Choroid plexus epithelial cell (primary cell): ENCODE results near the gene DPH2.

Experiments used
- DNase-seq: peaks from one replicate; pipeline ENCODE4 v3.0.0-alpha.2; 2010; ENCODE audit warnings: low read depth
- H3K4me3 ChIP-seq: 2 replicates; pipeline ENCODE4 v1.5.1; 2011; ENCODE audit warnings: low read depth, mild to moderate bottlenecking, control low read depth, low read length, moderate library complexity
- TF ChIP-seq, protein P1 (sequence below): conservative IDR thresholded peaks from 2 replicates; pipeline ENCODE4 v1.5.1; 2011; ENCODE audit warnings: low read depth, mild to moderate bottlenecking, control low read depth, inconsistent platforms, low read length, moderate library complexity

The DPH2 gene

DNA sequence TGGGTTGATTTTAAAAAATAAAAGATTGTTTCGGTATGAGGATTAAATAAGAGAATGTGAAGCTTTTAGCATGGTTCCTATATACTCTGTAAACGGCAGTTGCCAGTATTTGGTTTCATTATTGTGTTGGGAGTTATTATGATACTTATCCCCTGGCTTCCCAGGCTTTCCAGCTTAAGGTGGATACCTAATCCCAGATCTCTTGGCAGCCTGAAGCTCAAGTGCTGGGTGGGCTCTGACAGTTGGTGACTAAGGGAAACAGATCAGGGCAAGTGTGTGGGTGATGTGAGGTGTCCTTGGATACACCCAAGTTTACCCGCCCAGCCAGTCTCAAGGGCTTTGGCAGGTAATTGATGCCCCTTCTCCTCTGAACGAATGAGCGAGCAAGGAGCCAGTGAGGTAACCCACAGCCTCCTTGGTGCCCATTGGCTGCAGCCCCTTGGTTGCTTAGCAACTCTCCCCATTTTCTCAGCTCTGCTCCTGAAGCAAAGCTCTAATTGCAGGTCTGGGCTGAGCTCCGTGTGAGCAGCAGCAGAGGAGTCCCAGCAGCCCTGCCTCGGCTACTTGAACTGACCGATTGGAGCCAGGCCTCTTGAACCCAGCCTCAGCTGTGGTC lies 17.0 kb upstream of the DPH2 start:
- TF ChIP-seq, protein P1, sequence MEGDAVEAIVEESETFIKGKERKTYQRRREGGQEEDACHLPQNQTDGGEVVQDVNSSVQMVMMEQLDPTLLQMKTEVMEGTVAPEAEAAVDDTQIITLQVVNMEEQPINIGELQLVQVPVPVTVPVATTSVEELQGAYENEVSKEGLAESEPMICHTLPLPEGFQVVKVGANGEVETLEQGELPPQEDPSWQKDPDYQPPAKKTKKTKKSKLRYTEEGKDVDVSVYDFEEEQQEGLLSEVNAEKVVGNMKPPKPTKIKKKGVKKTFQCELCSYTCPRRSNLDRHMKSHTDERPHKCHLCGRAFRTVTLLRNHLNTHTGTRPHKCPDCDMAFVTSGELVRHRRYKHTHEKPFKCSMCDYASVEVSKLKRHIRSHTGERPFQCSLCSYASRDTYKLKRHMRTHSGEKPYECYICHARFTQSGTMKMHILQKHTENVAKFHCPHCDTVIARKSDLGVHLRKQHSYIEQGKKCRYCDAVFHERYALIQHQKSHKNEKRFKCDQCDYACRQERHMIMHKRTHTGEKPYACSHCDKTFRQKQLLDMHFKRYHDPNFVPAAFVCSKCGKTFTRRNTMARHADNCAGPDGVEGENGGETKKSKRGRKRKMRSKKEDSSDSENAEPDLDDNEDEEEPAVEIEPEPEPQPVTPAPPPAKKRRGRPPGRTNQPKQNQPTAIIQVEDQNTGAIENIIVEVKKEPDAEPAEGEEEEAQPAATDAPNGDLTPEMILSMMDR = no peak
- no peak for DNase-seq
- no peak overlapping the region for H3K4me3 ChIP-seq

DNA sequence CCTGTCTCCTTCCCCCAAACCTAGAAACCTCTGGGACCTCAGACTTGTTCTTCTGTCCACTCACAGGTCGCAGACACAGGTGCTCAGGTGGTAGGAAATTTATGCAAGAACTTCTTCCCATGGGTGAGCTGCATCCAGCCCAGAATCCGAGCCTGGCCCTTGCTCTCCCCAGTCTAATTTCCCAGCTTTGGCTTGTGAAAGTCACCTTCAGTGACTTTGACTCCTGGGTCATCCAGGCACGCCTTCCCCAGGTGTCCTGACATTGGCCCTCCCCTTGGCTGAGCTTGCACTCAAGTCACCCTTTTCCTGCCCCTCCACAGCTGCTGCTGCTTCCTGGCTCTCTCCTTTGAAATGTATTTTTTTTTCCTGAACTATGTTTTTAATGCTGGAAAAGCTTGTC lies 16.4 kb upstream of the DPH2 start:
- no peak for DNase-seq
- H3K4me3 ChIP-seq = no peak overlapping the region
- TF ChIP-seq, protein P1 = no peak

DNA sequence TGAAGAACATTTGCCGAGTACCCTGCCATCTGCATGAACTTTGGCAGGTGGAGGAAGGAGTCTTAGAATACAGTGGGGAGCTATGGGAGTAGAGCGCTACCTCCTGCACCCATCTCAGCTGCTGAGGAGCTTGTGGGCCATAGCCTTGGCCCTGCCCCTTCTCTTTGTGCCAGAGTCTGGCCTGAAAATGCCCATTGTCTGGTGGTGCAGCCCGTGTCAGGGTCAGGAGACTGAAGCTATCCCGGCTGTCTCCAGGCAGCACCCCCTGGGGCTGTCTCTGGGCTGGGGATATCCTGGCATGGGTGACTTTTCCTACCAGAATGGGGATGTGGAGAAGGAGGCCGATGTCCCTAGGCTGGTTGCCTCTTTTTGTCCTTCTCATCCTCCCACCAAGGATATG lies 15.8 kb upstream of the DPH2 start:
- H3K4me3 ChIP-seq = no peak overlapping the region
- TF ChIP-seq, protein P1 = no peak
- DNase-seq = no peak

DNA sequence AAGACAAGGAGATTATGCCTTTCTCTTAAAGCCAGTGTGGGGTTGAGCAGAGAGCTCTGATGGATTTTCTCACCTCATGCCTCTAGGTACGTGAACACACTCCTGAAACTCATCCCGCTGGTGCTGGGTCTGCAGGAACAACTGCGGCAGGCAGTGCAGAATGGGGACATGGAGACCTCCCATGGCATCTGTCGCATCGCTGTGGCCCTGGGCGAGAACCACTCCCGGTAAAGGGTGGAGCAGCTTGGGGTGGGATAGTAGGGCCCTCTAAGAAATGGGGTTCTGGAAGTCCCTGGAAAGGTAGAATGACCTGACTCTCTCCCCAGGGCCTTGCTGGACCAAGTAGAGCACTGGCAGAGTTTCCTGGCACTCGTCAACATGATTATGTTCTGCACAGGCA lies 13.6 kb upstream of the DPH2 start:
- TF ChIP-seq, protein P1 = no peak
- no peak for DNase-seq
- H3K4me3 ChIP-seq = no peak overlapping the region

DNA sequence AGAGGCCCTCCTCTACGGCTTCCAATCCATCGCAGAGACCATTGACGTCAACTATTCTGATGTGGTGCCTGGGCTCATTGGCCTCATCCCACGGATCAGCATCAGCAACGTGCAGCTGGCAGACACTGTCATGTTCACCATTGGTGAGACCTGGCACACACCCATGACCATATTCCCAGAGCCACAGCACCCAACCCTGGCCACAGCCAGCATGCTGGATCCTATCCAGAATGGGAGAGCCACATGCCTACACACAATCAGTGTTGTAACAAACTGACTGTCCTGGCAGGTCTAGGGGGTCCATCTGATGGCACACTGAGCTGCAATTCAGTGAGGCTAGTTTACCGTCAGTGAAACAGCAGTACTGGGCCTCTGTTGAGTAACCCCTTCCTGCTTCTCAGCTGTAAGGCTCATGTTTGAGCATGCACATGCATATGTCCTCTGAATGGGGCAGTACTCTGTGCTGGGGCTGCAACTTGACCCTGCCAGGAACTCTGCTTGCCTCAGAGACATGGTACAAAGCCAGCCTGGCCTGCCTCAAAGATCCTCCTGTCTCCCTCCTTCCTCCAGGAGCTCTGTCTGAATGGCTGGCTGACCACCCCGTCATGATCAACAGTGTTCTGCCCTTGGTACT lies 12.3 kb upstream of the DPH2 start:
- no peak for DNase-seq
- no peak overlapping the region for H3K4me3 ChIP-seq
- TF ChIP-seq, protein P1 = no peak

DNA sequence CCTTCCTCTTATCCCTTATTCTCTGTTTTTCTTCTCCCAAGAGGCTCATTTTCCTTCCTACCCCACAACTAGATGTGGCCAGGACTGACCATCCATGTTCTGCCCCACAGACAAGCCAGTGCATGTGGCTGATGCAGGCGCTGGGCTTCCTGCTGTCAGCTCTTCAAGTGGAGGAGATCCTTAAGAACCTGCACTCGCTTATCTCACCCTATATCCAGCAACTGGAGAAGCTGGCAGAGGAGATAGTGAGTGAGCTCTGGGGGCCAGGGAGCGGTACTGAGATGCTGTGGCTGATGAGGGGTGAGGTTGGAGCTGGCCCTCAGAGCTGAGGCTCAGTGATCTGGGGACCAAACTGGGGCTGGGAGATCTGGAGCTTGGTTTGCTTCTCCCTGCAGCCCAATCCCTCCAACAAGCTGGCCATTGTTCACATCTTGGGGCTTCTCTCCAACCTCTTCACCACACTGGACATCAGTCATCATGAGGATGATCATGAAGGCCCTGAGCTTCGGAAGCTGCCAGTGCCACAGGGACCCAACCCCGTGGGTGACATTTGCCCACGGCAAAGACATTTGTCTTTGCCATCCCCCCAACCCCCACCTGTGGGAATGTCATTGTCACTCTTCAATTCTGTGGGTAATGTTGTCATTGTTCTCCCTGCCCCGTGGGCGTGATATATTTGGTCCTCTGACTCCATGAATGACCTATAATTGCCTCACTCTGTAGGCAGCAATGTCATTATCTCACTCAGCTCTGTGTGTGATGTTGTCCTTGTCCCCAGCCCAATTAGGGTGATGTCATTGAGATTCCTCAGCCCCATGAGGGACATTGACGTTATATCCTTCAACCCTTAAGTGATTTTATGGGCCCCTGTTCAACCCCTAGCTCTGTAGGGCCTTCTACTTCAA lies 11.2 kb upstream of the DPH2 start:
- TF ChIP-seq, protein P1 = no peak
- DNase-seq = no peak
- no peak overlapping the region for H3K4me3 ChIP-seq
